Measurements from ENCODE around the gene KRT6C.

The KRT6C gene

DNA sequence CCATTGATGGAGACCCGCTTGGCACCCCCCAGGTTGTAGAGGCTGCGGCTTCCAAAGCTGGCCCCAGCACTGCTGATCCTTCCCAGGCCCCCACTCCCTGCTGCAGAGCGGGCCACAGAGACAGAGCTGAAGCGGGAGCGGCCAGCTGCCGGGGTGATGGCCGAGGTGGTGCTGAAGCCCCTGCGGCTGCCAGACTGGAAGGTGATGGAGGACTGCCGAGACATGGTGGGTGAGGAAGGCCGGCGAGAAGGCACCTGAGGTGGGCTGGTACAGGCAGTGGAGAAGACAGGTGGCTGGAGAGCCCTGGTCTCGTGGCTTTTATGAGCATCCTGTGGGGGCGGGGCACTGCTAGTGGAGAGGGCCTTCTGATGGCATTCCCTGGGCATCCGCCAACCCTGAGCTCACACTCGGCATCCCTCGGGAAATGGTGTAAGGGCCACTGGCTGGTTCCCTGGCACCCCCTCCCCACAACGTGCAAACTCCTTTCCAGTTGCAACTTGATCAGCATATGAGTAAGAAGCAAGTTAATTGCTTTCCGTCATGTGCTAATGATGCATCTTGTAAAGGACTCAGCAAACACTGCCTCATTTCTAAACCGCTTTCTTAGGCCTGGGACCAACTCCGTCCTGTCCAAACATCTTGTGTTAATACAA lies 39.4 kb downstream of the KRT6C start, which contains the start of gene KRT75:
Gene KRT75 (minus strand): TSS at position 291 of the 653 bp plus-strand sequence. CDS start 67 bp downstream, at position 224.
- DNase-seq = no peak

GRCh38 chr12:52433501-52434080 lies 40.0 kb downstream of the KRT6C start:
- no peak for DNase-seq

DNA sequence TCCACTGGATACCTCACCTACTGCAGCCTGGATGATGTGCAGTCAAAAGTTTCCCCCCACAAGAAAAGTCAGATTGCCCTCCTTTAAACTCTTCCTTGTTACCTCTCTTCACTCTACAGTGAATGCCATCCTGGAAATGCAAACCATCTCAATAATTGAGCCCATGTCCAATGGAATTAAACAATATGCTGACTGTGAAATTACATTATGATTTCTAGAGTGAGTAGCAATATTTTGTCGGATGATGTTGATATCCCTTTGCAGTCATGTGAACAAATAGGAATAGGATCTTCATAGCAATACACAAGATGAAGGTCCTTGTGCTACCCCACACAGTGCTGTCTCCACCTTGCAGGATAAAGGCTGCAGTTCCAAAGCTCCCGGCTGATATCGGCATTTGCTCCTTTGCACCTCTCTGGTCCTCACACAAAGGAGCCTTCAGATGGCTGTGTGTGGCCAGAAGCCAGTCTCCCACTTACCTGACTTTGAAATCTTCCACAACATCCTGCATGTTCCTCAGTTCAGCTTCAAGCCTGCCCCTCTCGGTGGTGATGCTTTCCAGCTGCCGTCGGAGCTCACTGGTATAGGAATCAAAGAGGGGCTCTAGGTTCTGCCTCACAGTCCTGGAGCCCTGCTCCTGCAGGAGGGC lies 40.9 kb downstream of the KRT6C start:
- no peak for DNase-seq

DNA sequence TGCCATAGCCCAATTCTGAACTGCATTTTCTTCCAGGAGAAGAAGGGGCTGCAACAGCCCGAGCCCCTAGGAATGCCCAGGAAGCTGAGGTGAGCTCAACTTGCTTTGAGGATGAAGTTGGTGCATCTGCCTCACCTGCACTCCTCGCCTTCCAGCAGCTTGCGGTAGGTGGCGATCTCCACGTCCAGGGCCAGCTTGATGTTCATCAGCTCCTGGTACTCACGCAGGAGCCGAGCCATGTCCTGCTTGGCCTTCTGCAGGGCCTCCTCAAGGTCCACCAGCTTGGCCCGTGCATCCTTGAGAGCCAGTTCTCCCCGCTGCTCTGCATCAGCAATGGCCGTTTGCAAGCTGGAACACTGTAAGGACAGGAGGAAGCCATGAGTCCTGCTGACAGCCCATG lies 45.5 kb downstream of the KRT6C start:
- no peak for DNase-seq

DNA sequence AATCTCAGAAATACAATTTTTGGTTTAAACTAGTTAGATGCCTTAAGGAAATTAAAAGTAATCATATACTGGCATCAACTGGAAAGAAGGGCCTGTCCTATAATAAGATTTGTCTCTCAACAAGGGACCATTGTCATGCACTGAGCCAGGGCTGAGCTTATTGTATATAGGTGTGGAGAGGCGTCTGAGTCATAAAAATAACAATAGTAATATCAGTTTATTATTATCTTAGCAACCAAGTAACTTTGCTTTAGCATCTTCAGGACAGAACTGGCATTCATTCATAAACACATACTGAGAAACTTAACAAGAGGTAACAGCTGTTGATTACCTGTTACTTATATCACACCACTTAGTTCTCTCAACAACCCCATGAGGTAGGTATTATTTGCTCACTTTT lies 46.5 kb downstream of the KRT6C start:
- DNase-seq = no peak

- no peak for DNase-seq
Observed at GRCh38 chr12:52426034-52426433, 47.6 kb downstream of the KRT6C start.

GRCh38 chr12:52425466-52425865 lies 48.1 kb downstream of the KRT6C start:
- no peak for DNase-seq

- no peak for DNase-seq
Observed at GRCh38 chr12:52423661-52424500, 49.7 kb downstream of the KRT6C start.

DNA sequence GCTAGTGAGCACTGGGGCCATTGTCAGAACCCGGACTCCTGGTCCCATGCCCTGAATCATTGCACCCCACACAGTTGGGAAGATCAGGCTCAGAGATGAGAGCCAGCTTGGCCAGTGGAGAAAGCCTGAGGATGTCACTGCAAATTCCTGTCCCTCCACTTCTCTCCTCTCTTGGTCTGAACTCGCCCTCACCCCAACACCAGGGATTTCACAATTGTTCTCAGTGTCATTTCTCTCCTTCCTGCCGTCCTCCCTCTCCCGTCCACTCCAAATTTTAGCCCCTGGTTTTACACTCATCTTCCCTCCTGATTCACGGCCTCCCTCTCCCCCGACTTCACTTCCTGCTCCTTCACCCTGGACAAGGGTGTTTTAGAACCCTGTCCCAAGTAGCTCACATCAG lies 50.6 kb downstream of the KRT6C start:
- no peak for DNase-seq

DNA sequence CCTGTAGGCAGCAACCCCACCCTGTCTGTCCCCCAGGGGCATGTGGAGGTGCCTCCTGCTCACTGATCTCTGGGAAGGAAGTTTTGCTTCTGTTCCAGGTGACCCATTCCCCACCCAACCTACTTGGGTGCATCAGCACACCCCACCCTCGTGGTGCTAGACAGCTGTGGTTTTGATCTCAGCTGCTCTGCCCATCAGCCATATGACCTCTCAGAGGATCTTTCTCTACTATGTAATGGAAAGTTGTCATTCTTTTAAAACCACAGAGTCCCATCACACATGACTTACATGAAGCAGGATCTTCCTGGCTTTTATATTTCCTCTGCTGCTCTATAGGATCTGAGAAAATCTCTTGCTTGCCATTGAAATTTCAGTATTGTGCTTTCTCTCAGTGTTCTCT lies 53.9 kb downstream of the KRT6C start:
- DNase-seq = no peak

- DNase-seq = no peak
Observed at GRCh38 chr12:52418576-52419110, 55.0 kb downstream of the KRT6C start.

Data from GDM1 (cell line).